ENCODE results near the gene FGGY.
A peak's percentile ranks its signal among the peaks of the same experiment; 100 is the strongest.
"Not testable (repeated sequence)": the region's sequence is repeated elsewhere in the genome, so short reads cannot be mapped to it uniquely, and the experiment has no call there.

The FGGY gene

GRCh38 chr1:59520194-59520593, 223.3 kb downstream of the FGGY start:
- DNase-seq = no peak

GRCh38 chr1:59520827-59521418, 224.0 kb downstream of the FGGY start:
- DNase-seq = no peak

- DNase-seq = no peak
Observed at GRCh38 chr1:59521456-59521855, 224.6 kb downstream of the FGGY start.

DNA sequence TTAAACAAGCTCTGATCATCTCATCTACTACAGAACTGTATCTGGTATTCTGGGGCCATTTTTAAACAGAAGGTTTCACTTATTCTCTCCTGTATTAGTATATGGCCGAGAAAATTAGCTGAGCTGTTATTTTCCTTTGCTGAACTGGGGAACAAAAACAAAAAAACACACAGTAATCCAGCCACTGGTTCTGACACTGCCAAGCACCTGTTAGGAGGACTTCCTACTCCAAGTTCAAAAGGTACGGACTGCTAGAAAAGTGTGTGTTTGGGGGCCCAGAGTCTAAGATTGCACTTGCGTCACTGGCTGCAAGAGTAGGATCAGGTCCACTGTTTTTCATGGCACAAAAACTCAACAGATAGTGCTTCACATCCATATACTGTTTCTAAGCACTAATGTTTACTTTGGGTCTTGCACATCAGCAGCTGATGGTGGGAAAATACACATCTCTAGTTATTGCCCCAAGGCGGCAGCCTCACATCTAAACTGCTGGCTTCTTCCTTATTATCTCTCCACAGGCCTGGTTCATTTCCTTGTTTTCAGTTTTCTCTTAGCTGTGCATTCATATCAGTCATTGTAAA, 226.1 kb downstream of the FGGY start:
- peak in 2 of 4 experiments; percentile 17 to 43 for DNase-seq

DNA sequence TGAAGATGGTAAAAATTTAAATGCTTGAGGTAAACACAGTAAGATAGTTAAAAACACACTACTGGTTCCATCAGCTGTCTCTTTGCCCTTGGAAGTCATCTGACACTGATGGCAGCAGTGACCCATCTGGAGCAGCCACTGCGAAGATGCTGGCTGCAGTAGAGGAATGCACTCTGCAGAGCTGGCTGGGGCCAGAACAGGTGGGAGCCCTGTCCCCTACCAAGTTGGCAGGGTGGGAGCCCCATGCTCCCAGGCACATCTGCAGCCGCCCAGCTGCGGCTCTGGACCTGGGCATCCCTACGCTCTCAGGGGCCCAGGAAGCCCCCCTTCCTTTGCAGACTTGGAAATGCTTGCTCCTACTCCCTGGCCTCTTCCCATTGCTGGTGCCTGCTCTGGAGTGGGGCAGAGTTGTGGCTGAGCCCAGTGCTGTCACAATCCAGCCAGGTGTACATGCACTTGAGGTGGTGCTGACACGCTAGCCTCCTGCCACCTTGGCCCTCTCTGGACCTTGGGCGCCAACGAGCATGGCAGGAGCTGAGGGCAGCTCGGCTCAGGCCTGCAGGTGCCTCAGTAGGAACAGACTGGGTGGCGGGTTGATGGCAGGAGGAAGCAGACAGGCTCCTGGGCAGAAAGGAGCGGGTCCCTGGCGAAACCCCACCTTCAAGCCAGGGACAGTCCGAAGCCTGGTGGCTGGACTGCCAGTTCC, 227.0 kb downstream of the FGGY start:
- DNase-seq = no peak

- DNase-seq = no peak
Observed at GRCh38 chr1:59526240-59526639, 229.3 kb downstream of the FGGY start.

- no peak for DNase-seq
Observed at GRCh38 chr1:59528471-59528870, 231.6 kb downstream of the FGGY start.

- no peak for DNase-seq
Observed at GRCh38 chr1:59528900-59529299, 232.0 kb downstream of the FGGY start.

DNA sequence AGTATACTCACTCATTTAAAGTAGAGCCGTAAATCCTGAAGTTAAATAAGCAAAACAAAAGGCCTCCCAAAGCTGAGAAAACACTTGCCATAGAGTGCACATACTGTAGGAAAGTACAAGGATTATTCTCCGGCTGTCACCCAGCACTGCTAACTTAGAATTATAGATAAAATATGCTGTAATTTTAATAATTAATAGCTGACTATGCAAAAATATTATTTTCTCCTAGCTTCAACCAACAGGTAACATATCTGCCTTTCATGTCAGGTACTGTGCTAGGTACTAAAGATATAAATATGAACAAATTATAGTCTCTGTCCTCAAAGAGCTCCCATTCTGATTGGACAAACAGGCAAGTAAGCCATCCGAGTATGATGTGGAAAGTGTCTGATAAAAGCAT, 233.2 kb downstream of the FGGY start:
- no peak for DNase-seq

DNA sequence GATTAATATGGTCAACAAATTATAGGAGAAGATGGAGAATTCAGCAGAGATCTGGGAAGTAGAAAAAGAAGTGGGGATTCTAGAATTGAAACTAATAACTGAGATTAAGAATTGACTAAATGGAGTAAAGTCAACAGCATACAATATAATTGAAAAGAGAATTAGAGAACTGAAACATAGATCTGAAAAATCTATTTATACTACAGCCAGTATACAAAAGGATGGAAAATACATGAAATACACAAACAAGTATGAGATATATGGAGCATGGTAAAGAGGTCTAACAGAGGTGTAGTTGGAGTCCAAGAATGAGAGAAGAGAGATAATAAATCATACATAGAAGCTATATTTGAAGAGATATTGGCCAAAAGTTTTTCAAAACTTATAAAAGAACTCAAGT, 235.2 kb downstream of the FGGY start:
- no peak for DNase-seq

- DNase-seq = not testable (repeated sequence)
Observed at GRCh38 chr1:59538476-59538875, 241.6 kb downstream of the FGGY start.

- DNase-seq = no peak
Observed at GRCh38 chr1:59539961-59540681, 243.2 kb downstream of the FGGY start.

- no peak for DNase-seq
Observed at GRCh38 chr1:59541161-59541560, 244.3 kb downstream of the FGGY start.

DNA sequence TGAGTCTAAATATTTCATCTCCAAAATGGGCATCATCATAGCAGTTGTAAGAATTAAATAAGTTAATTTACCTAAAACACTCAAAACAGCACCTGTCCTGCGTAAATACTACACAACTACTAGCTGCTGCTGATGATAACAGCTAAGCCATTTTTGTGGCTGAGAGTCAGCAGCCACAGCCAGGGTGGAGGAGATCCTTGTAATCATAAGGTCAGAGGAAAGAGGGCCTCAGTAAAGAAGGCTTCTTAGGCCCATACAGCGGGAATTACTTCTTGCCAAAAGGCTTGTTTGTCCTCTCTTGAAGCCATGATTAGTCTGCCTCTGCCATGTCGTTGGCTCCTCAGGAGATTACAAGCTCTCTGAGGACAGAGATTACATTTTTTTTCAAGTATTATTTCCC, 245.0 kb downstream of the FGGY start:
- DNase-seq = no peak

- no peak for DNase-seq
Observed at GRCh38 chr1:59543211-59543668, 246.3 kb downstream of the FGGY start.

DNA sequence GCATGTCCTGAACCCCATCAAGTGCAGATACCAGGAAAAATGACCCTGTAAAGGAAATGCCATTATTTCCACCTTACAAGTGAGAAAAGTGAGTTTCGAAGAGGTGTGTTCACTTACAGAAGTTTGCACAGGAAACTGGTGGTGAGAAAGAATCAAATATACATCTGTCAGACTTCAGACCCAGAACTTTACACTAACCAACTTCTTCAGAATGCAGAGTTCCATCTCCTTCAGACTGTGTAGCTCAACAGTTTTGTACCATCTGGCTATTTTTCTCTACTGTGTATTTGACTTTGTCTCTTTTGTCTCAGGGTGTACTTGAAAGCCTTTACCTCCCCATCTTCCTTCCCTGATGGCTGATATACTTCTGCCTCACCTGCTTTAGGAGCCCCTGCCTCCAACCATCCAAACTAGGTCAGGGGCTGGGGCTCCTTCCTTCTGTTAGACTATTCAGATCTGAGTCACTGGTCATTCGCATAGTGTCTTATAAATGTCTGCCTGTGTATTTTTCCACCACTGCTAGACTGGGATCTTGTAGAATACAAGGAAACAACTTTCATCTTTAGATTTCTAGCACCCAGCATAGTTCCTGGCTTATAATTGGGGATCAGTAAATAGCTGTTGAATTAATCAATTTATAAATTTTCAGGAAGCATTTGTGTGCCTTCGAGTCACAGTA, 247.9 kb downstream of the FGGY start:
- DNase-seq = no peak

- no peak for DNase-seq
Observed at GRCh38 chr1:59545830-59546229, 248.9 kb downstream of the FGGY start.

- DNase-seq = no peak
Observed at GRCh38 chr1:59549066-59549837, 252.4 kb downstream of the FGGY start.

DNA sequence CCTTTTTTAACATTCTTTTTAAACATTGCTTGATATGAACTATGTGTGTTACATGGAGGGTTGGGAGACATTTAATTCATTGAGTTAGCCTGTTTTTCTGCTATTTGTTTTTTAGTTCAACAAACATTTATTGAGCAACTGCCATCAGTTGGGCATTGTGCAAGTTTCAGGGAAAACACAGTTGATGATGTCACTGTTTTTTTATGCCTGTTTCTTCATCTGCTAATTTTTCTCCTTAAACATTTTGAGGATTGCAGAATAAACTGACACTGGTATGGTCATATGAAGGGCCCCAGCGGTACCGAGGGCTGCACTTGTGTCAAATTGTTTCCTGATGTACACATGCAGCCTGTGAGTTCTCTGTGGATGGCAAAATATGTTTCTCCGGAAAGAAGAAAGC, 253.0 kb downstream of the FGGY start:
- peak; percentile 67 to 86 (median 82) for DNase-seq

- peak in 3 of 4 experiments; percentile 24 to 50 (median 47) for DNase-seq
Observed at GRCh38 chr1:59552007-59552406, 255.1 kb downstream of the FGGY start.

GRCh38 chr1:59553371-59553770, 256.5 kb downstream of the FGGY start:
- DNase-seq = no peak

All from suppressor macrophage (primary cell).